NCI-H2107 treated with DMSO at 0.1 percent for 48 hours (cell line): ENCODE data around the gene ANKS1B.
"Not testable (repeated sequence)": the region's sequence is repeated elsewhere in the genome, so short reads cannot be mapped to it uniquely, and the experiment has no call there.

Experiments used
- DNase-seq: peaks from one replicate; lab custom pipeline; 2025; ENCODE audit not compliant: unreplicated experiment; lab: John Stamatoyannopoulos, UW

Gene ANKS1B

DNA sequence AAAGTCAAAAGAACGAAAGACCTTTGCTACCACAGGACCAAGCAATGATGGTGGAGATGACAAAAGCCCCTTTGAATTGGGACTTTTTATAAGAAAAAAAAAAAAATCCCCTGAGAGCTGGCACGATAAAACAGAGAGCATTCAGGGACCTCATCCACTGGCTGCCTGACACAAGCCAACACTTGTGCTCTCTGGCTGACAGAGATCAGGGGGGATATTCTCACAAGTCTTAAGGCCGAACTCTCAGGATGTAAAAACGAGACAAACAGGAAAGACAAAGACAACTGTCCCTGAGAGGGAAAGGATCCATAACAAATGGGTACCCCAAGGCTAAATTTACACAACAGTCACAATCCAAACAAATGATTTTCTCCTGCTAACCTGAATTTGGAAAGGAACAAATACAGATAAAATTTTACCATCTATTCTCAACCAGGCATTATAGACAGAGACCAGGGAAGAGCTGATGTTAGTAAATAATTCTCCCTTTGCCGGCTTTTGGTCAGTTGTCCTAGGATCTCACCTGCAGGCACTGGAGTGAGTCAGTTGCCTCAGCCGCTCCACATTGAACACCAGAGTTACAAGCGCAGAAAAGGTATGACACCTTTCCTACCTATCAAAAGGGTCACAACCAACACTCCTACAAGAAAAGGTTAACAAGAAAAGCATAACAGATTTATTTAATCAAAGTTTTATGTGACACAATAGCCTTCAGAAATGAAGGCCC lies 375.1 kb downstream of the ANKS1B start:
- DNase-seq, result no peak

DNA sequence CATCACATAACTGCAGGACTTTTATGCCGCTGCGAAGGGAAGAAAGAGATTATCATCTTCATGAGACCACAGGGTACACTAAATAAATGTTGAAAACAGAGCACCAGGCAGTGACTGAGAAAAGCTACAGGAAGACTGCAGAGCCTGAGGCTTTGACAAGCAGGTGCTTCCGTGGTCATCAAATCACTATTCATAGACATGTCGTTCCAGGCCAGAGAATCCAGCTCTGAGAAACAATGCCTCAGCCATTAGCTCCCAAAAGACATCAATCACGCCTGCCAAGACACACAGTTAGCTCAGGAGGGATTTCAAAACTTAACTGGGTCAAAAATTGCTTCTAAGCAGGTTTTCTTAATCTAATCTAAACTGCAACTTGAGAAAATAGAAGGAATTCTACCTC lies 384.3 kb downstream of the ANKS1B start:
- DNase-seq, result no peak

- DNase-seq, result no peak
These were observed 386.0 kb downstream of the ANKS1B start for GRCh38 chr12:99598785-99599184.

DNA sequence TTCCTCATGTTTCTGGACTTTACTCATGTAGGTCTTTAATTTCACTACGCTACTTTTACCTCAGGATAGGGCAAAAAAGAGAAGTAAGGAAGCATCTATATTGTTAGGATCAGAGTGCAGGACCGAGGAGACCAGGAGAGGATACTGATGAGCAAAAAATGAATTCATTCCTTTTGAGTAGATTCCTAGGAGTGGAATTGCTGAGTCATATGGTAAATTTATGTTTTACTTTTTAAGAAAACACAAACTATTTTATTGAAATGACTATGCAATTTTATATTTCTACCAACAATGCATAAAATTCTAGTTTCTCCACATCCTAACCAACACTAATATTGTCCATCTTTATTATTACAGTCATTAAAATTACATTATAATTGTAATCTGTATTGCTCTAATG lies 388.0 kb downstream of the ANKS1B start:
- DNase-seq, result no peak

DNA sequence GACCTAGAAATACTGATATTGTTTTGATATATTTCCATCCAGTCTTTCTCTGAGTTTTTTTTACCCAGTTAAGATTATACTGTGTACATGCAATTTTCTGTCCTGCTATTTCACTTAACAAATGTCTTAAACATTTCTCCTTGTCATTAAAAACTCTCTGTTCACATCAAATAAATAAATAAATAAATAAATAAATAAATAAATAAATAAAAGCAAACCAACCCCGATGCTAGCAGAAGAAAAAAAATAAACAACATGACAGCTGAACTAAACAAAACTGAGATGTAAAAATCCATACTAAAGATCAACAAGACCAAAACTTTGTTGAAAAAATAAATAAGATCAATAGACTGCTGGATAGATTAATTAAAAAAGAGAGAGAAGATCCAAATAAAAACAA lies 407.6 kb downstream of the ANKS1B start:
- DNase-seq, result not testable (repeated sequence)

DNA sequence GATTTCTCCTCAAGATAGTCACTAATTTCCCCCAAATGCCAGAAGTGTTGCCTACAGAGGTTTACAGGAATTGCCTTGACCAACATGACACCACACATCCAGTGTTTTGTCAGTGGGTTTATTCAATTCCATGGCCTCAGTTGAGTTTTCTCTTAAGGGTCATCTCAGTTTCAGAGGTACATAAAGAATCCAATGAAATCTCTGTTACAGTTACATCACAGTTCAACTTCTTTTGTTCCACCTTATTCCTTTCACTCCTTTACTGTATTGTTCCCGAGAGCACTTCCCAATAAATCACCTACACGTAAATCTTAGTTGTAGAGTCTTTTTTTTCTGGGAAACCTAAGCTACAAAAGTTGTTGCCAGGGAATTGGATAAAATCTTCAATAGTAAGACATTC lies 410.8 kb downstream of the ANKS1B start:
- DNase-seq, result no peak

GRCh38 chr12:99567072-99567471 lies 417.7 kb downstream of the ANKS1B start:
- DNase-seq, result no peak

- DNase-seq, result no peak
These were observed 426.6 kb downstream of the ANKS1B start for GRCh38 chr12:99558109-99558508.

- DNase-seq, result no peak
These were observed 431.3 kb downstream of the ANKS1B start for GRCh38 chr12:99553461-99553860.

GRCh38 chr12:99552022-99552421 lies 432.7 kb downstream of the ANKS1B start:
- DNase-seq, result no peak

GRCh38 chr12:99549651-99550050 lies 435.1 kb downstream of the ANKS1B start:
- DNase-seq, result no peak

- no peak for DNase-seq
These were observed 435.5 kb downstream of the ANKS1B start for GRCh38 chr12:99549196-99549595.

- DNase-seq, result no peak
These were observed 440.3 kb downstream of the ANKS1B start for GRCh38 chr12:99544457-99544856.

DNA sequence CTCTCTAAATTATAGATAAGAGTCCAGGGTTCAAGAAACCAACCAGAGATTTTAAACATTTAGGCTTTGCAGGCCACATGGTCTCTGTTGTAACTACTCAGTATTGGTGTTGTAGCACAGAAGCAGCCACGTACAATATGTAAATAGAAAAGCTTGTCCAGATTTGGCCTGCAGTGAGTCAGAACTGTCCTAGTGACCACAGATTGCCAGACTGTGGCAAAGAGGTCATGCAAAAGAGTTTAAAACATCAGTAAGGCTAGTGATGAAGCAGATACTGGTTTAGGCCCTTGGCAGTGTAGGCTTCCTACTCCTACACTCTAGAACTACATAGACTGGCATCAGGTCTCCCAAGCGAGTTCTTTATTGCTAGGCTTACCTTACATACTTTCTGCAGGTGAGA lies 454.8 kb downstream of the ANKS1B start:
- DNase-seq, result no peak

GRCh38 chr12:99528478-99528877 lies 456.3 kb downstream of the ANKS1B start:
- no peak for DNase-seq

- DNase-seq, result no peak
These were observed 460.9 kb downstream of the ANKS1B start for GRCh38 chr12:99523853-99524252.

DNA sequence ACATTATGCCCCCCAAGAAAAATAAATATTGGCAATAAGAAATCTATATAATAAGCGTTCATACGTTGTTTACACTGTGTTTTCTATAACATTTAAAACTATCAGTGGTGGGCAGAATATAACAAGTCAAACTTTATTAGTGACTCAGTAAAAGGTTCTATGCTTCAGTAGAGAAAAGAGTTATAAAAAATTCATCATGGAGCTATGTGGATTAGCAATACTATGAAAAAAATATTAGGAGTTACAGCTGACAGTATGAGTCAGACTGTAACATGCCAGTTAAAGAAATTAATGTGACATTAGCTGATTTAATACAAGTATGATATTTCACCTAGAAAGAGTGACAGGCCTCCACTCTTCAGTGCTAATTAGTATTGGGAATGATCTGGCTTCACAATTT lies 462.3 kb downstream of the ANKS1B start:
- DNase-seq, result no peak

DNA sequence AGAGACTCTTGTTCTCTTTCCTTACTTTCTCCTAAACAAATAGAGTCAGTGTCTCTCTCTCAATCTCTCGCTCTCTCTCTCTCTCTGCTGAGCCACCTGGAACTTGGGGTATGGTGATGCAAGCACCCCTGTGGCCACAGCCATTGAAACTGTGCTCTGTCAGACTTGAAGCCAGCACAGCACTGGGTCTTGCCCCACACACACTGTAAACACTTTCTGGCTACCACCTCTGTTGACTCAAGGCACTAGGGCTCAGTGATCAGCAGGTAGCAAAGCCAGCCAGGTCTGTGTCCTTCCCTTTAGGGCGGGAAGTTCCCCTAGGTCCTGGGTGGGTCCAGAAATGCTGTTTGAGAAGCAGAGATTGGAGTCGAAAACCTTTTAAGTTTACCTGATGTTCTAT lies 463.1 kb downstream of the ANKS1B start:
- no peak for DNase-seq

DNA sequence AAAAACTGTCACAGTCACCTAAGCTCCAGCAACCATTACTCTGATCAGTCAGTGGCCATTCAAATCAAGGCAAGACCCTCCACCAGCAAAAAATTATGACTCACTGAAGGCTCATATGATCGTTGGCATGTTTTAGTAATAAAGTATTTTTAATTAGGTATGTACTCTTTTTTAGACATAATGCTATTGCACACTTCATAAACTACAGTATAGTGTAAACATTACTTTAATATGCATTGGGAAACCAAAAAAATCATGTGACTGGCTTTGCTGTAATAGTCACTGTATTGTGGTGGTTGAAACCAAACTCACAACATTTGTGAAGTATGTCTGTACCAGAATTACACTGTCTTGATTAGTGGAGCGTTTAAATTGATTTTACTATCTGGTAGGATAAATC lies 471.7 kb downstream of the ANKS1B start:
- DNase-seq, result no peak

DNA sequence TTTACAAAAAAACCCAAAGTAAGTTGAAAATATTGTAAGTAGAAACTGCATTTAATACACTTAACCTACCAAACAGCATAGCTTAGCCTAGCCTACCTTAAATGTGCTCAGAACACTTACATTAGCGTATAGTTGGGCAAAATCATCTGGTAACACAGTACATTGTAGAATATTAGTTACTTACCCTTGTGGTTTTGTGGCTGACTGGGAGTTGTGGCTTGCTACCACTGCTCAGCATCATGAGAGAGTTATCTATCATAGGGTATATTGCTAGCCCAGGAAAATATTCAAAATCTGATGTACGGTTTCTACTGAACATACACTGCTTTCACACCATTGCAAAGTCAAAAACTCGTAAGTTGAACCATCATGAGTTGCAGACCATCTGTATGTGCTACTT lies 478.9 kb downstream of the ANKS1B start:
- DNase-seq, result no peak

DNA sequence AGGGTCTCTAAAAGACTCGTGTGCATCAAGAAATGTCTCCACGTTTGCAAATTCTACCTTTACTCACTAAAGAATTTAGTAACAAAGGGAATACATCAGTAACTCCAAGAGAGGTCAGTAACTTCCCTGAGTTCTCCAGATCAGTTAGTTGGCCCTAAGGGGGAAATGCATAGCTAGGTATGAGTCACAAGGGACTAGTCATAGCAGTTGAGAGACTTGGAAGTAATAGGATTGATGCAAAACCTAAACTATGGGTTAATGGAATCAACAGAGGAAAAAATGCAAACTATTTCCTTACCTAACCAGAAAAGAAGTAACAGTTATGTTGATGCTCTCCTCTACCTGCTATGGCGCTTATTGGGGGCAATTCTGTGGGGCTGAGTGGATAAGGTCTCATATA lies 486.0 kb downstream of the ANKS1B start:
- no peak for DNase-seq

DNA sequence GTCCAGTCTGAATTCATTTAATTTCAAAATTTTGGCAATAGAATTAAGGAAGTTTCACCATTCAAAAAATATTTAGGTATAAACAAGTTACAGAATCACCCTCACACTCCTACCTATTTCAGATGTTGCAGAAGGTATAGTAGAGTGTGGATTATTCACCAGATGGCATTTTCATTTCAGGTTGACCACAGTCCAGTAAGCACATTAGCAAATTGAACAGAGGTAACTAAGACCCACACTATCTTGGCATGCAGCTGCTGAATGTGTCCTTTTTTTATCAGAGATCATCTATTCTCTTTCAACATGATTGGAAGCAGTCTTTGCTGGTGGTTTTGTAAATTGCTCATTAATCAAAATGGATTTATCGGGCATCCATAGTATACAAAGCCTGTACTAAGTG lies 488.9 kb downstream of the ANKS1B start:
- DNase-seq, result no peak

- no peak for DNase-seq
These were observed 491.5 kb downstream of the ANKS1B start for GRCh38 chr12:99493197-99493596.
